Transverse colon (tissue), 4 donors: Measurements from ENCODE around the gene NR1D2.

Experiments
- CTCF ChIP-seq, 5 experiments: fragments of 200-600 bp in 3 of 5; fragments of 450-650 bp in 2 of 5; sonication (generic) in 3 of 5; IDR thresholded peaks; 1 replicate in 2 of 5; 2 replicates in 3 of 5; pipeline ENCODE4 v1.5.1; 2016 to 2017; ENCODE audit warnings: antibody characterized with exemption in 5 of 5, inconsistent platforms in 3 of 5, mild to moderate bottlenecking in 2 of 5, moderate library complexity in 1 of 5
- POLR2A ChIP-seq: fragments of 450-650 bp; IDR thresholded peaks from one replicate; pipeline ENCODE4 v1.6.1; 2016; ENCODE audit warnings: antibody characterized with exemption, mild to moderate bottlenecking, moderate library complexity
- POLR2AphosphoS5 ChIP-seq, 3 donors: sonication (generic); formaldehyde crosslinking; IDR thresholded peaks; one replicate each; pipeline ENCODE4 v1.6.1; 2016; ENCODE audit warnings: antibody characterized with exemption in 3 of 3

GRCh38 chr3:24023197-24023596 is 78.1 kb downstream of the NR1D2 start:
- TF ChIP-seq POLR2AphosphoS5 (IDR thresholded peaks at IDR 0.05) (no peak), POLR2A (no peak), CTCF (IDR thresholded peaks at IDR 0.05) (no peak)
